HL-60 (cell line): ENCODE data around the gene DNAH14.

Experiments used
- CTCF ChIP-seq: IDR thresholded peaks from one replicate; pipeline ENCODE4 v1.5.1; 2011; ENCODE audit warnings: low read length, control low read depth, inconsistent platforms; ENCODE audit not compliant: insufficient read depth
- GABPA ChIP-seq: IDR thresholded peaks from 2 replicates; pipeline ENCODE4 v1.6.1; 2012; ENCODE audit warnings: low read depth
- POLR2AphosphoS5 ChIP-seq: IDR thresholded peaks from 2 replicates; pipeline ENCODE4 v1.6.1; 2012; ENCODE audit warnings: low read depth
- REST ChIP-seq: IDR thresholded peaks from 2 replicates; pipeline ENCODE4 v1.6.1; 2012; ENCODE audit warnings: low read depth; ENCODE audit not compliant: insufficient replicate concordance
- SPI1 ChIP-seq: IDR thresholded peaks from 2 replicates; pipeline ENCODE4 v1.6.1; 2012; ENCODE audit warnings: low read depth, mild to moderate bottlenecking, borderline replicate concordance

GRCh38 chr1:225049594-225049993 lies 120.1 kb downstream of the DNAH14 start:
- TF ChIP-seq CTCF (no peak), POLR2AphosphoS5 (no peak), GABPA (no peak), SPI1 (no peak), REST (no peak)
